ENCODE results near the gene COL20A1. TPM values are rescaled to one million over a fixed set of nuclear protein-coding genes. Genes with fewer than 3 reads are reported as not detected.

COL20A1 gene
- total and polyA plus RNA-seq, 2 of the 13 experiments (the other 11 are each of a cell fraction or from before 2014, with no cell fraction given), result not detected

DNA sequence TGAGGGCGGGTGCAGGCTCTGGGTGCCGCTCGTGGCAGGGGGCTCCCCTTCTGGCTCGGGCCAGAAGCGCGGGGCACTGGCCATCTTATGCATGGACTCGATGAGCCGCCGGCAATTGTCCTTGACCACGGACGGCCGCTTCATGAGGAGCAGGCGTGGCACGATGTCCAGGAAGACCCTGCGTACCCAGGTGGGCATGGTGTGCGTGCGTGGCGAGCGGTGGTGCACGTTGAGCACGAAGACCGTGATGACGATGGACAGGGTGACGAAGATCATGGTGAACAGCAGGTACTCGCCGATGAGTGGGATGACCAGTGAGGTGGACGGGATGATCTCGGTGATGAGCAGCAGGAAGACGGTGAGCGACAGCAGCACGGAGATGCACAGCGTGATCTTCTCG, 57.2 kb downstream of the COL20A1 start:
- intact Hi-C loops (cut with micrococcal nuclease; ENCODE audit: unreplicated experiment), result no loop called here
- H3K4me1 ChIP-seq (ENCODE audit: insufficient read depth, low read length), result no peaks in the 10 kb centered on the region
- peaks cover 11 to 33% of the 10 kb centered on the region in 2 experiments; a peak in 4 of 5 replicates for H3K27me3 ChIP-seq (ENCODE audit: control insufficient read depth in 1 of 2, insufficient read depth in 2 of 2, low read length in 2 of 2)
- 86% methylated on average over 32 of the region's 33 CpGs for WGBS (ENCODE audit: low lambda C conversion rate)
- H3K4me3 ChIP-seq (replicated peaks in 1 of 3; ENCODE audit: insufficient read depth in 1 of 3, low read depth in 2 of 3, low read length in 3 of 3), result no peak overlapping the region
- no peaks in the 10 kb centered on the region for H3K36me3 ChIP-seq (replicated peaks in 1 of 2; ENCODE audit: control insufficient read depth in 1 of 2, insufficient read depth in 2 of 2, low read length in 2 of 2)
- ChIA-PET POLR2A (no interaction called here), CTCF (ENCODE audit: low intra/inter-chr PET ratio, low total read pairs) (no interaction called here)
- no peaks in the 10 kb centered on the region; the same call in 1 of the 2 replicates for H4K20me1 ChIP-seq (ENCODE audit: insufficient read depth, low read length)
- ATAC-seq (no peak), DNase-seq (ENCODE audit: low spot score) (no peak), FAIRE-seq (no peak)
- BruUV-seq (replicated peaks), result no TSS peak
- in situ Hi-C loops (cut with HindIII; ENCODE audit: extremely low pct_ligation_motif_present, low pct_unique_long_range_greater_than_20kb), result no loop called here
- no peaks in the 10 kb centered on the region for H3K9me3 ChIP-seq (ENCODE audit: low read length)
- TF ChIP-seq ETV5 (CRISPR knock-in tag; IDR thresholded peaks at IDR 0.05; ENCODE audit: borderline replicate concordance) (no peak), ATRX (CRISPR knock-in tag; IDR thresholded peaks at IDR 0.05; ENCODE audit: borderline replicate concordance) (no peak), MEIS1 (CRISPR knock-in tag; IDR thresholded peaks at IDR 0.05; ENCODE audit: borderline replicate concordance) (no peak), ZFP36L1 (CRISPR knock-in tag; IDR thresholded peaks at IDR 0.05) (no peak), ZNF776 (CRISPR knock-in tag; IDR thresholded peaks at IDR 0.05) (no peak), ZSCAN12 (CRISPR knock-in tag; IDR thresholded peaks at IDR 0.05) (no peak), ZNF749 (CRISPR knock-in tag; IDR thresholded peaks at IDR 0.05; ENCODE audit: borderline replicate concordance) (no peak)
- TF ChIP-seq, protein P1, sequence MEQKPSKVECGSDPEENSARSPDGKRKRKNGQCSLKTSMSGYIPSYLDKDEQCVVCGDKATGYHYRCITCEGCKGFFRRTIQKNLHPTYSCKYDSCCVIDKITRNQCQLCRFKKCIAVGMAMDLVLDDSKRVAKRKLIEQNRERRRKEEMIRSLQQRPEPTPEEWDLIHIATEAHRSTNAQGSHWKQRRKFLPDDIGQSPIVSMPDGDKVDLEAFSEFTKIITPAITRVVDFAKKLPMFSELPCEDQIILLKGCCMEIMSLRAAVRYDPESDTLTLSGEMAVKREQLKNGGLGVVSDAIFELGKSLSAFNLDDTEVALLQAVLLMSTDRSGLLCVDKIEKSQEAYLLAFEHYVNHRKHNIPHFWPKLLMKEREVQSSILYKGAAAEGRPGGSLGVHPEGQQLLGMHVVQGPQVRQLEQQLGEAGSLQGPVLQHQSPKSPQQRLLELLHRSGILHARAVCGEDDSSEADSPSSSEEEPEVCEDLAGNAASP (CRISPR knock-in tag; IDR thresholded peaks at IDR 0.05; ENCODE audit: borderline replicate concordance), result no peak
- TF ChIP-seq, protein P2, sequence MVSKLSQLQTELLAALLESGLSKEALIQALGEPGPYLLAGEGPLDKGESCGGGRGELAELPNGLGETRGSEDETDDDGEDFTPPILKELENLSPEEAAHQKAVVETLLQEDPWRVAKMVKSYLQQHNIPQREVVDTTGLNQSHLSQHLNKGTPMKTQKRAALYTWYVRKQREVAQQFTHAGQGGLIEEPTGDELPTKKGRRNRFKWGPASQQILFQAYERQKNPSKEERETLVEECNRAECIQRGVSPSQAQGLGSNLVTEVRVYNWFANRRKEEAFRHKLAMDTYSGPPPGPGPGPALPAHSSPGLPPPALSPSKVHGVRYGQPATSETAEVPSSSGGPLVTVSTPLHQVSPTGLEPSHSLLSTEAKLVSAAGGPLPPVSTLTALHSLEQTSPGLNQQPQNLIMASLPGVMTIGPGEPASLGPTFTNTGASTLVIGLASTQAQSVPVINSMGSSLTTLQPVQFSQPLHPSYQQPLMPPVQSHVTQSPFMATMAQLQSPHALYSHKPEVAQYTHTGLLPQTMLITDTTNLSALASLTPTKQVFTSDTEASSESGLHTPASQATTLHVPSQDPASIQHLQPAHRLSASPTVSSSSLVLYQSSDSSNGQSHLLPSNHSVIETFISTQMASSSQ (IDR thresholded peaks at IDR 0.05; ENCODE audit: low read depth), result no peak
- TF ChIP-seq, protein P2 (CRISPR knock-in tag; IDR thresholded peaks at IDR 0.05; ENCODE audit: borderline replicate concordance), result no peak
- no peak overlapping the region for H3K9ac ChIP-seq (ENCODE audit: insufficient read depth, low read depth, low read length)
- no peak overlapping the region for H3K27ac ChIP-seq (ENCODE audit: extremely low read length, insufficient read depth, low read length)
- no peak overlapping the region for H3K4me2 ChIP-seq (ENCODE audit: low read depth, low read length)
- no peak overlapping the region for H2AFZ ChIP-seq (ENCODE audit: low read length)
- H3K79me2 ChIP-seq (ENCODE audit: insufficient read depth, low read length), result no peaks in the 10 kb centered on the region
